Measurements from ENCODE around the gene FGF21.

DNA sequence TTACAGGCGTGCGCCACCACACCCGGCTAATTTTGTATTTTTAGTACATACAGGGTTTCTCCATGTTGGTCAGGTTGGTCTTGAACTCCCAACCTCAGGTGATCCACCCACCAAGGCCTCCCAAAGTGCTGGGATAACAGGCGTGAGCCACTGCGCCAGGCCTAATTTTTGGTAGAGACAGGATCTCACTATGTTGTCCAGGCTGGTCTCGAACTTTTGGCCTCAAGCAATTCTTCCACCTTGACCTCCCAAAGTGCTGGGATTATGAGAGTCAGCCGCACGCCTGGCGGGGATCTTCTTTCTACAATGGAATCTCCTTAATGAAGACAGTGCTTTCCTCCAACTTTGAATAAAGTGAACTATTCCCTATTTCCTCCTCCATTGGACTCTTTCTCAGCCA, 20.7 kb upstream of the FGF21 start:
- TF ChIP-seq, protein P1, sequence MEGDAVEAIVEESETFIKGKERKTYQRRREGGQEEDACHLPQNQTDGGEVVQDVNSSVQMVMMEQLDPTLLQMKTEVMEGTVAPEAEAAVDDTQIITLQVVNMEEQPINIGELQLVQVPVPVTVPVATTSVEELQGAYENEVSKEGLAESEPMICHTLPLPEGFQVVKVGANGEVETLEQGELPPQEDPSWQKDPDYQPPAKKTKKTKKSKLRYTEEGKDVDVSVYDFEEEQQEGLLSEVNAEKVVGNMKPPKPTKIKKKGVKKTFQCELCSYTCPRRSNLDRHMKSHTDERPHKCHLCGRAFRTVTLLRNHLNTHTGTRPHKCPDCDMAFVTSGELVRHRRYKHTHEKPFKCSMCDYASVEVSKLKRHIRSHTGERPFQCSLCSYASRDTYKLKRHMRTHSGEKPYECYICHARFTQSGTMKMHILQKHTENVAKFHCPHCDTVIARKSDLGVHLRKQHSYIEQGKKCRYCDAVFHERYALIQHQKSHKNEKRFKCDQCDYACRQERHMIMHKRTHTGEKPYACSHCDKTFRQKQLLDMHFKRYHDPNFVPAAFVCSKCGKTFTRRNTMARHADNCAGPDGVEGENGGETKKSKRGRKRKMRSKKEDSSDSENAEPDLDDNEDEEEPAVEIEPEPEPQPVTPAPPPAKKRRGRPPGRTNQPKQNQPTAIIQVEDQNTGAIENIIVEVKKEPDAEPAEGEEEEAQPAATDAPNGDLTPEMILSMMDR (IDR thresholded peaks at IDR 0.05; ENCODE audit: borderline replicate concordance, extremely low read depth, low read length, poor library complexity, severe bottlenecking) = no peak
- TF ChIP-seq EZH2 (IDR thresholded peaks at IDR 0.05; ENCODE audit: borderline replicate concordance, low read depth, low read length, severe bottlenecking) = no peak
